Measurements from ENCODE around the gene TEPSIN. TPM values are rescaled to one million over a fixed set of nuclear protein-coding genes. Genes with fewer than 3 reads are reported as not detected.

TEPSIN gene
- total and polyA plus RNA-seq, 2 of the 8 experiments (the other 6 are each of a cell fraction or from before 2014, with no cell fraction given) = 22.9 to 28.0 TPM

GRCh38 chr17:81260171-81260570 lies 21.3 kb upstream of the TEPSIN start:
- no peak overlapping the region for H3K27ac ChIP-seq (ENCODE audit: low read depth, low read length)
- TF ChIP-seq EGR1 (IDR thresholded peaks at IDR 0.05; ENCODE audit: borderline replicate concordance, low read depth, low read length) (no peak), ZNF274 (IDR thresholded peaks at IDR 0.05; ENCODE audit: borderline replicate concordance, extremely low read depth, low read length) (no peak), JUND (IDR thresholded peaks at IDR 0.05; ENCODE audit: low read length) (no peak)

More at GRCh38 chr17:81260171-81260570, 21.3 kb upstream of the TEPSIN start:
- ChIA-PET POLR2A (ENCODE audit: partially characterized antibody) (interaction anchor here (0.5 kb wide), 1 partner anchor 18 kb away, joined by 3 read pairs; no protein-coding TSS in a partner anchor), CTCF (ENCODE audit: partially characterized antibody) (interaction anchor here (0.8 to 2.2 kb wide), 3 partner anchors 19 to 181 kb away, joined by 3 to 8 read pairs (median 3); no protein-coding TSS in a partner anchor)
- Histone ChIP-seq H3K9ac (replicated peaks in 1 of 4; ENCODE audit: extremely low read depth in 1 of 4, low read depth in 3 of 4, low read length in 3 of 4) (no peak overlapping the region), H3K18ac (ENCODE audit: extremely low read depth, low read length) (no peak overlapping the region), H2BK12ac (ENCODE audit: low read depth, low read length) (no peak overlapping the region), H3K27me3 (replicated peaks in 1 of 4; ENCODE audit: control insufficient read depth in 3 of 4, extremely low read depth in 1 of 4, insufficient read depth in 3 of 4, low read length in 3 of 4) (no peaks in the 10 kb centered on the region), H4K5ac (ENCODE audit: insufficient read length, low read depth, low read length) (no peak overlapping the region), H3K23me2 (ENCODE audit: low read depth, low read length) (no peaks in the 10 kb centered on the region), H3K36me3 (ENCODE audit: control insufficient read depth in 2 of 4, insufficient read depth in 4 of 4, low read length in 3 of 4) (peaks cover 0 to 7% (median 4%) of the 10 kb centered on the region in 4 experiments; a peak in 3 of 8 replicates), H3K56ac (replicated peaks; ENCODE audit: insufficient read length, low read depth, low read length) (no peak overlapping the region), H3K4me1 (replicated peaks in 1 of 4; ENCODE audit: control insufficient read depth in 3 of 4, insufficient read depth in 4 of 4, low read length in 3 of 4) (peaks cover 0 to under 1% (median 0%) of the 10 kb centered on the region in 4 experiments; a peak in 1 of 7 replicates), H4K8ac (ENCODE audit: extremely low read depth, insufficient read depth, low read length) (no peak overlapping the region; the same call in 1 of the 2 replicates), H4K91ac (replicated peaks; ENCODE audit: insufficient read length, low read length) (no peak overlapping the region), H2BK5ac (ENCODE audit: low read depth, low read length) (no peak overlapping the region; the same call in 1 of the 2 replicates), H3K4me2 (ENCODE audit: insufficient read depth in 1 of 2, low read depth in 2 of 2, low read length in 2 of 2) (no peak overlapping the region), H4K20me1 (replicated peaks in 1 of 2; ENCODE audit: control insufficient read depth in 1 of 2, insufficient read depth in 2 of 2, low read length in 2 of 2) (peaks cover 0 to 9% of the 10 kb centered on the region in 2 experiments), H3K79me1 (ENCODE audit: low read depth, low read length) (no peaks in the 10 kb centered on the region), H3K4me3 (ENCODE audit: extremely low read depth in 1 of 4, insufficient read depth in 2 of 4, low read depth in 3 of 4, low read length in 4 of 4) (no peak overlapping the region), H2AFZ (ENCODE audit: low read length) (no peak overlapping the region), H3K14ac (ENCODE audit: insufficient read length) (no peak overlapping the region), H2AK5ac (ENCODE audit: low read depth, low read length) (no peak overlapping the region), H3K79me2 (ENCODE audit: control insufficient read depth in 1 of 2, insufficient read depth in 2 of 2, low read length in 2 of 2) (no peaks in the 10 kb centered on the region), H2BK15ac (ENCODE audit: low read length) (no peak overlapping the region), H2BK20ac (ENCODE audit: low read length) (no peak overlapping the region), H3K23ac (ENCODE audit: insufficient read length) (no peak overlapping the region), H3K9me3 (ENCODE audit: insufficient read depth in 2 of 2, low read depth in 1 of 2, low read length in 1 of 2) (no peaks in the 10 kb centered on the region), H2BK120ac (replicated peaks; ENCODE audit: low read depth, low read length) (no peak overlapping the region), H3K4ac (replicated peaks; ENCODE audit: insufficient read length, low read depth, low read length) (no peak overlapping the region)
- FAIRE-seq (no peak), DNase-seq (ENCODE audit: low read depth in 1 of 2, low spot score in 2 of 2) (no peak)
- WGBS, 2 experiments (ENCODE audit: extremely low coverage in 1 of 2, insufficient coverage in 1 of 2, insufficient read length in 1 of 2, insufficient replicate concordance in 2 of 2, low coverage in 1 of 2, low lambda C conversion rate in 2 of 2, missing lambda C conversion rate in 1 of 2) = 91% methylated on average over 11 of the region's 17 CpGs; no CpG with 5 or more reads in 1 of the 2 experiments

All from H1 (cell line).